Heart left ventricle (tissue), 13 donors: ENCODE measurements around the gene CHL1.

Source experiments
- POLR2A ChIP-seq, 2 donors: fragments of 450-650 bp; IDR thresholded peaks; one replicate each; pipeline ENCODE4 v1.6.1; 2017; ENCODE audit warnings: antibody characterized with exemption in 2 of 2, mild to moderate bottlenecking in 2 of 2, moderate library complexity in 2 of 2
- TF ChIP-seq, protein P1 (sequence below), 12 donors: fragments of 200-600 bp; sonication (generic) in 4 of 12; IDR thresholded peaks; one replicate each; pipeline versions ENCODE4 v1.5.0 to v1.8.0; 2018 to 2022; ENCODE audit warnings: antibody characterized with exemption in 12 of 12, mild to moderate bottlenecking in 5 of 12
- donor health status: ischemic (EF 13 %, LVEDD 7.1; RV severe dilation, severe dysfunction).
- donor health status: DM: no; HTN: yes; CAD: no.
- donor health status: DM: no; HTN: no; CAD: no.
- donor health status: ischemic (EF 25% LVEDD 6.9; RV normal size, moderate dysfunction).
- donor health status: ischemic (EF 25% LVEDD 5.7; RV mildly dilated, moderate dysfunction).
- donor health status: ischemic (EF 35%, LVEDD 5.7; RV mildly dilated, moderate dysfunction).
- donor health status: nonischemic (EF 11% LVEDD 7.7; RV severe dilation, severe dysfunction).
- donor health status: DM: yes; HTN: yes; CAD: no.
- donor health status: PGD.
- donor health status: ischemic (EF 29% LVEDD 5.4; RV normal size, mild dysfunction).
- donor health status: nonischemic (EF 23%, LVEDD 6.1; RV moderate dilation, normal function).

DNA sequence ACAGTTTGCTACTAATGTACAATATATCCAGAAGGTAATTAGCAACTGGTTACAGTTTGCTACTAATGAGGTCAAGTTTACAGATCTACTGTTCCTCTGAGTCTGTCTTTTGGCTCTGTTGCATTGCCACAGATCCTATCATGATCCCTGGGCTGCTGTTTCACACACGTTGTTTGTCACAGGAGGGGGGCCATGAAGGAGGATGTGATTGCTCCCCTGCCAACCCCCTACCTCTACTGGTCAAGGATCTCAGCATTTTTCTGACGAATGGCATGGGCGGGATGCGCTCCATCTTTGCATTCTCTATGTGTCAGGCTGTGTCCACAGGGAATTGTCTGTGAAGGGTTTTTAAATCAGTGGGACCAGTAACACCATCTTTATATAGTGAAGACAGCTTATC lies 91.9 kb downstream of the CHL1 start:
- TF ChIP-seq, protein P1, sequence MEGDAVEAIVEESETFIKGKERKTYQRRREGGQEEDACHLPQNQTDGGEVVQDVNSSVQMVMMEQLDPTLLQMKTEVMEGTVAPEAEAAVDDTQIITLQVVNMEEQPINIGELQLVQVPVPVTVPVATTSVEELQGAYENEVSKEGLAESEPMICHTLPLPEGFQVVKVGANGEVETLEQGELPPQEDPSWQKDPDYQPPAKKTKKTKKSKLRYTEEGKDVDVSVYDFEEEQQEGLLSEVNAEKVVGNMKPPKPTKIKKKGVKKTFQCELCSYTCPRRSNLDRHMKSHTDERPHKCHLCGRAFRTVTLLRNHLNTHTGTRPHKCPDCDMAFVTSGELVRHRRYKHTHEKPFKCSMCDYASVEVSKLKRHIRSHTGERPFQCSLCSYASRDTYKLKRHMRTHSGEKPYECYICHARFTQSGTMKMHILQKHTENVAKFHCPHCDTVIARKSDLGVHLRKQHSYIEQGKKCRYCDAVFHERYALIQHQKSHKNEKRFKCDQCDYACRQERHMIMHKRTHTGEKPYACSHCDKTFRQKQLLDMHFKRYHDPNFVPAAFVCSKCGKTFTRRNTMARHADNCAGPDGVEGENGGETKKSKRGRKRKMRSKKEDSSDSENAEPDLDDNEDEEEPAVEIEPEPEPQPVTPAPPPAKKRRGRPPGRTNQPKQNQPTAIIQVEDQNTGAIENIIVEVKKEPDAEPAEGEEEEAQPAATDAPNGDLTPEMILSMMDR (IDR thresholded peaks at IDR 0.05): no peak
- TF ChIP-seq POLR2A (IDR thresholded peaks at IDR 0.05): no peak
